ENCODE measurements around the gene RTN4RL2. TPM values are rescaled to one million over a fixed set of nuclear protein-coding genes. Genes with fewer than 3 reads are reported as not detected.
"Not testable (repeated sequence)": the region's sequence is repeated elsewhere in the genome, so short reads cannot be mapped to it uniquely, and the experiment has no call there.

The RTN4RL2 gene
- total RNA-seq, 1 donor from 2014 or later = 0.49 TPM

DNA sequence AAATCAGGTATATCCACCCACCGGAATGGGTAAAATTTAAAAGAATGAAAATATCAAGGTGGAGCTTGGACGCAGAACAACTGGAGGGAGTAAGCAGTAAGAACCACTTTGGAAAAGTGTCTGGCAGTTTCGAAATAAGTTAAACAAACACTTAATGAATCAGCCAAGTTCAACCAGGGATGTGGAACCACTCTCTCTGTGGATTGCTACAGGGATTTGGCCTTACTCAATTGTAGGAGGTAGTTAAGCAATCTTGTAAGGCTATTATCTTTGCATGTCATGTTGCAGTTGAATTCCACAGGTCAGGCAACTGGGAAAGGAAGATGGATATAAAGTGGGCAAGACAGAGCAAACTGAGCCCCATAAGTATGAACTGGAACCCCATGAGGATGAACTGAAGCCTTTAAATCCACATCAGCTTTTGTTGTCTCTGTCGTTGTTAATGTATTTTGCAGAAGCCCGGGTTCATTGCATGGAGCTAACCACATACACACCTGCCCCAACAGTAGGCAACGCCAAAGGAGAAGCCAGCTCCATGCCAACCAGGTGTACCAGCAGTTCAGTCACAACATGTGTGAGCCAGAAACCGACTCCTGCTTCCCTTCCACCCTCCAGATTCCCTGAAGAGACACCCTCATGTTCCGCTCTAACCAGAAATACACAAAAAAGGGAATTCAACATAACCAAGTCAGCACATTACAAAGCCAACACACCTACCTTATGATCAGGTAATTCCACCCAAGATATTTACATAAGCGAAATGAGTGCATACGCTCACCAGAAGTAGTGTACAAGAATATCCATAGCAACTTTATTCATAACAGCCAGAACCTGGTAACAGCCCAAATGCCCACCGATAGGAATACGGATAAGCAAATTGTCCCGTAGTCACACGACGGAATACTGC lies 25.4 kb upstream of the RTN4RL2 start:
- DNase-seq = no peak

DNA sequence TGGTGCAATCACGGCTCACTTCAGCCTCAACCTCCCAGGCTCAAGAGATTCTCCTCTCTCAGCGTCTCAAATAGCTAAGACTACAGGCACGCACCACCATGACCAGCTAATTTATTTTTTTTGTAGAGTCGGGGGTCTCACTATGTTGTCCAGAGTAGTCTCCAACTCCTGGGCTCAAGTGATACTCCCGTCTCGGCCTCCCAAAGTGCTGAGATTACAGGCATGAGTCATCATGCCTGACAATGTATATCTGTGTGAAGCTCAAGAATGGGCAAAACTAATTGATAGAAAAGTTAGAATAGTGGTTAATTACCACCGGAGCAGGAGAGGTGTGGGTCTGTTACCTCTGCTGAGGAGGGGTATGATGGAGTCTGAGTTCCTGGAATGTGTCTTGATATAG lies 24.3 kb upstream of the RTN4RL2 start:
- no peak for DNase-seq

DNA sequence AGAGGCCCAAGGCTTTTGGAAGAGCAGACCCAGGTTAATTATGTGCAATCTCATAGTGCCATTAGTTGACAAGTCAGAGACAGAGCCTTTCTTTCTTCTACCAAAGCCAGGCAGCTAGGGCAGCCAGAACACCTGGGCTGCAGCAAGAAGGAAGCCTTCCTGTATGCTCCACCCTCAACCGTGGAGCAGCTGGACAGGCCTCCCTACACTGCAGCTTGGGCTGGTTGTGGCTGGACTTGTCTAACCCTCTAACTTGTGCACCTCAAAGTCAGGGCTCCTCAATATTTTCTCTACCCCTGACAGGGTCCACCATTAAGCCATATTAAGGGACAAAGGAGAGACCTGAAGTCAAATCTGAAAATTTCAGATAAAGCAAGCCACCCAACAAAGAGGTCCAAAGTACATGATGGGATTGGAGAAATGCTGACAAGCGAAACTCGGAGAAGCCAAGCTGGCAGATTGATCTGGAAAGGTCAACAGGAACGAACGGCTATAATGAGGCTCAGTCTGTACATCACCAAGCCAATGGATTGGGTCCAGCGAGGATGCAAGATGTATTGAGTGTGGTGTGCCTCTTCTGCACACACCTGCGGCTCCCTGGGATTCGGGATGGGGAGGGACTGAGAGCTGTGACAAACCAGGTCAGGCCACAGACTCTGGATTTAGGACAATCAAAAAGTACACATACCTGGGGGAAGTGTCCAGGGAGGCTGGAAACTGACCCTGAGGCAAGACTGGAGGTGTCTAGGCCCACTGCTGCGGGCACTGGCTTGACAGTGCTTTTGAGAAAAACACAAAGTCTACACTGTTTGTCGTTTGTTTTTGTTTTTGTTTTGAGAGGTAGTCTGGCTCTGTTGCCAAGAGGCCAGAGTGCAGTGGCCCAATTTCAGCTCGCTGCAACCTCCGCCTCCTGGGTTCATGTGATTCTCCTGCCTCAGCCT lies 21.7 kb upstream of the RTN4RL2 start:
- DNase-seq = no peak

DNA sequence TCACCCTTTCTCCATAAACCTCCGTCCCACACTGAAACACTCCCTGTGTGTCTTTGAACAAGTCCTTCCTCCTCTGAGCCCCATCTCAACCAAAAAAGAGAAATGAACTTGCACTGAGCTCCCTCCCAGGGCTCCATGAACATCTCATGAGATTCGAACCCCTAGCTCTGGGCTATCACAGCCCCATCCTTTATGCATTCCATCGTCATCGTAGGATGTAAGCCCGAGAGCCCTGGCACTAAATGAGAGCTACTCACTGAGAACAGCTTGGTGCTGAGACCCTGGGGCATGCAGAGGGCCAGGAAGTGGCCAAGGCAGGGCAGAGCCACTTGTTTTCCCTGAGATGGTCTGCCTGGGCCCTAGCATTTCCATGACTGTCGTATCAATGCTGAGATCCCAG lies 20.5 kb upstream of the RTN4RL2 start:
- DNase-seq = no peak

DNA sequence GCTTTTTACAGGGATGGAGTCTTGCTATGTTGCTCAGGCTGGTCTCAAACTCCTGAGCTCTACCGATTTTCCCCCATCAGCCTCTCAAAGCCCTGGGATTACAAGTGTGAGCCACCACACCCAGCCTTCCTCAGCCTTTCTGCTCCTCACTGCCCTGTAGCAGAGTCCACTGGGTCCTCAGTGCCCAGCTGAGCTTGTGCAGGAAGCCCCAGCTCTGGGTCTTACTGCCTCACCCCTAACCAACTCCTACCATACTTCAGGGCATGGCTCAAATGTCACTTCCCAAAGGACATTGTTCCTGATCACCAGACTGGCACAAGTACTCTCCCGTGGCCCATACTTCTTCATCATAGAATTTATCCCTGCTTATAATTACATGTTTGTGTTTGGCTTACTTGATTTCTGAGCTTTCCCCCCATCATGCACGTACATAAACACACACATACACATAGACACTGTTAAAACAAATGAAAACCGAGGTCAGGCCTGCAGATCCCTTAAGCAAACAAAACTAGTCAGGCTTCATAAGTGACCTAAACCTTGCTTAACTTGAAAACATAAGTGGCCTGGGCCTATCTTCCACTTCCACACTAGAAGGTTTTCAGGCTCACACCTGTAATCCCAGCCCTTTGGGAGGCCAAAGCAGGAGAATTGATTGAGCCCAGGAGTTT lies 19.4 kb upstream of the RTN4RL2 start:
- no peak for DNase-seq

DNA sequence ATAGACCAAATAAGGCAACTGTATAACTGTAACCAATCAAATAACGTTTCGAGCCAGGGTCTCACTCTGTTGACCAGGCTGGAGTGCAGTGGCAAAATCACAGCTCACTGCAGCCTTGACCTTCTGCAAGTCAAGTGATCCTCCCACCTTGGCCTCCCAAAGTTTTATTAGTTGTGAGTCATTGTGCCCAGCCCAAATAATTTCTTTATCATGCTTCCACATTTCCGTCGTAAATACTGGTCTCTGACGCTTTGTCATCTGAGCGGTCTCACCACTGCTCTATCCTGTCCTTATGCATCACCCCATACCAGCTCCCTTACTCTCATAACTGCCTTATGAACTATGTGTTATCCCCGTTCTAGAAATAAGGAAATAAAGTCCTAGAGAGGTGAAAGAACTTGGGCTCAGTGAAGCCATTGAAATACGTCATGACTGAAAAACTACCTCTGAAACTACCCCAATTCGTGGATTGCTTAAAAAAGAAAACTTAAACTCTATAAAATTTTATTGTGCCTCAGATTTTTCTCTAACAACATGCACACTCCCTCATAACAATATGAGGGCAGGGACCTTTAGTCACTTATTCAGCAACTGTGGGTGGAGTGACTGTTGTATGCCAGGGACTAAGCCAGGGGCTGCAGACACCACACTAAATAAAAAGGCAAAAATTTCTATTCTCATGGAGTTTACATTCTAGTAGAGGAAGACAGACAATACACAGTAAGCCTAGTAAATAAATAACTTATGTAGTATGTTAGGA lies 15.8 kb upstream of the RTN4RL2 start:
- DNase-seq = no peak

DNA sequence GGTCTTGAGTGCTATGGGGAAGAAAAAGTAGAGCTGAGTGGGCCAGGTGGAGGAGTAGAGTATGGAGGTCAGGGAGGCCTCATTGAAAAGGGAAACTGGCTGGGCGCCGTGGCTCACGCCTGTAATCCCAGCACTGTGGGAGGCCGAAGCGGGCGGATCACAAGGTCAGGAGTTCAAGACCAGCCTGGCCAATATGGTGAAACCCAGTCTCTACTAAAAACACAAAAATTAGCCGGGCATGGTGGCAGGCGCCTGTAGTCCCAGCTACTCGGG lies 15.3 kb upstream of the RTN4RL2 start:
- not testable (repeated sequence) for DNase-seq

DNA sequence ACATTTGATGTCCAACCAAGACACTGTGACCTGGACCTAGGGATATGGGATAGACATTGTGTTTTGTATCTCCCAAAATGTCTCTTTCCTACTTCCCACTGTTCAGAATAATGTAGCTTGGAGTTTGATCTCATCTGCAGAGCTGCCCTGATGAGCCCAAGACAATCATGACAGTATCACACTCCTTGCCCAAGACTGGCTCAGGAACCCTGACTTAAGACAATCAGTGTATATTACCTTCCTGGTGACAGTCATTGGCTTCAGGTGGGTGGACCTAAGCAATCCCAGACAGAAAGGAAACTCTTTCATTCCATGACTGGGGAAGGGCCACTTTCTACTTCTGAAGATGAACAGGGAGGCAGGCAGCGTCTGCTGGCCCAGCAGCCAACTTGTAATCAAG lies 14.3 kb upstream of the RTN4RL2 start:
- no peak for DNase-seq

DNA sequence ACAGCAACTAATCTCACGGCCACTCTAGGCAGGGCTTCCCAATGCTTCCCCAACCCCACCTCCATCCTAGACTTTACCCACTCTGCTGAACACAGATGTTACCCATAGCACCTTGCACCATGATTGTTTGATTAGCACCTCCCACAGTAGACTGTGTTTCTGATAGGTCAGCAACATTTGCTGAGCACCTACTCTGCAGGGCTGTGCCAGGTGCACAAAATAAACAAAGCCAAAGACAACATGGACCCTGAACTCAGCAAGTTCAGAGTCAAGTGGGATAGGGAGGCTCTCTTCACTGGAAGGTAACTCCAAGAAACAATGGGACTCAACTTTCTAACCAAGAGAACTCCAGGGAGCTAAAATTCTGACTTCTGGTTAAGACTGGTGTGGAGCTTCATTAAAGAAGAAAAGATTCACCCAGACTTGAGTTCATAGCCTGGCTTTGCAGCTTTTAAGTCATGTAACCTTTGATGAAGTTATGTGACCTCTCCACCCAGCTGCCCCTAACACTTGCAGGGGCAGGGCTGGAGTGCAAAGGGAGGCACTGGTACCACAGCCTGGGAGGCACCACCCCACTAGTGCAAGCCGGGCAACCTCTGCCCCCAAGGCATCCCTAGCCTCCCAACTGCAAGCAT lies 6.7 kb upstream of the RTN4RL2 start:
- DNase-seq = no peak

DNA sequence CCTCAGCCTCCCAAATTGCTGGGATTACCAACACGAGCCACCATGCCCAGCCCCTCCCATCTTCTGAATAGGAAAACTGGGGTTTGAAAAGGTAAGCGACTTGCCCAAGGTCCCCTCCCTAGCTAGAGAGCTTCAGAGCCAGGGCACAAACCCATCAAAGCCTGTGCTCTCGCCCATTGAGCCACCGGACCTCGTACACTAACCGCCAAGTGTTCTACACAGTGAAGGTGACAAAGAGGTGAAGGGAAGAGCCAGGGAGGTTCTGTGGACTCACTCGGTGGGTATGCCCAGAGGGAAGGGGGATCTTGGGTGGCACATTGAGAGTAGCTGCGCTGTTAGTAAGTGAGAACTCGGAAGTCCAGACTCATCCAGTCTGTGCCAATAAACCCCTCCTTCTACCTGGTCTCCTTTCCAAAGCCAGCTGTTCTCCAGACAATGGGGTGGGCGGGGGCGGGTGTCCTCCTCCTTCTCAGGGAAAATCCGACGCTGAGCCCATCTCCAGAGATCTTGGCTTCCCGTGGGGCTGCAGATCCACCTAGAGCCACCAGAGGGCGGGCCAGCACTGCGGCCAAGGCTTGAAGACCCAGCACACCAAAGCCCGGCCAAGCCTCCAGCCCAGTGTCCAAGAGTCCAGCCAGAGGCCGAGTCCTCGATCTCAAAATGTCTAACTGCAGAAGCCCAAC lies 3.2 kb upstream of the RTN4RL2 start:
- peak; percentile 66 for DNase-seq

DNA sequence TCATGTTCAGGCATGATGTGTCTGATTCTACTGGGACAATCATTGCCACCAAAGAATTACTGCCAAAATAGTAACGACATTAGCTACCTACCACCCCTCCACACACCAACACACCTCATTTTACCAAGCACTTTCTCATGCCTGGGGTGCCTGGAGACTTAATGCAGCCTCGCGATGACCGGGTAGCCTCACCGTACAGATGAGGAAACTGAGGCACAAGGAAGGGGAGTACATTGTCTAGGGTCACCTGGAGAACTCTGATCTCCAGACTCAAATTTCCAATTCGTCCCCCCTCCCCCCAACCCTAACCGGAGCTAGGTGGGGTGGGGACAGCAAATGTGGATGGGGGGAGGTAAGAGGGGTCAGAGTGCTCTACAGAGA lies 2.7 kb upstream of the RTN4RL2 start:
- DNase-seq = no peak

DNA sequence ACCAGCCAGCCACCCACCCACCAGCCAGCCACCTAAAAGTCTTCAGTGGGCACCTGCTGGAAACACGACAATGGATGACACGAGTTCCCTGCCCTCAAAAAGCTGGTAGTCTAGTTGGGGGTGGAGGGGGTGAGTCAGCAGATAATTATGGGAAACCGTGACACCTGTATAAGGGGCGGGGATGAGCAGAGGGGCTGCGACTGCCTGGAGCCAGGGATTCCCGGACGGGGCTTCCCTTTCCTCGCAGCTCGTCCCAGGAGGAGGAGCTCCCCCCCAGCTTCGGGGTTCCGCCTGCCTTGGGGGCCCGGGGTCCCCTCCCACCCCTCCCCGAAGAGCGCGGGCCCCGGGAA lies 2.3 kb upstream of the RTN4RL2 start:
- no peak for DNase-seq

DNA sequence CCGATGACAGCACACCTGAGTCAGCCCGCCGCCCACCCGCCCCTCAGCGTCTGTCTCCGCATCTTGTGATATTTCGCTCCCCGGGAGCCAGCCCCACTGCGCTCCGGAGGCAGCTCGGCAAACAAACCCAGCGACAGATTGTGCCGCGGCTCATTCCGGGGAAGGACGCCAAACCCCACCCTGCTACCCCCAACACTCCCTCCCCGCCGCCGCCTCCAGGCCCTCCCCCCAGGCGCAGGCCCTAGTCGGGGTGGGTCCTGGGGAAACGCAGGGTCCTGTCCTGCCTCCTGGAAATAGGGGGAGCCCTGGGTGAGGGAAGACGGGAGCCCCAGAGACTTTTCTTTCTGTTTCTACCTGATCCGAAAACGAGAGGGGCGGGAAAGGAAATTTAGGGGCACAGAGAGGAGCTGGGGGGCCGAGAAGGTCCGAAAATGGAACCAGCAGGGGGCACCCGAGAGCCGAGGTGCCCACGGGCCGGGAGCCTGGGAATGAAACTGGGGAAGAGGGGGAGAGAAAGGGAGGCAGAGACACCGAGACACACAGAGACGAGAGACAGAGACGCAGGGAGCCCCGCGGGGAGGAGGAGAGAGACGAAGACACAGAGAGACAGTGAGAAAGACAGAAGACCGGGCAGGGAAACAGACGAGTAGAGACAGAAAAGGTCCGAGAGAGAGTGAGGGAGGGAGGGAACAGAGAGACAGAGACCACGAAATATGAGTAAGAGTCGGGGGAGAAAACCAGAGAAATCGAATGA lies 1.7 kb upstream of the RTN4RL2 start:
- no peak for DNase-seq

DNA sequence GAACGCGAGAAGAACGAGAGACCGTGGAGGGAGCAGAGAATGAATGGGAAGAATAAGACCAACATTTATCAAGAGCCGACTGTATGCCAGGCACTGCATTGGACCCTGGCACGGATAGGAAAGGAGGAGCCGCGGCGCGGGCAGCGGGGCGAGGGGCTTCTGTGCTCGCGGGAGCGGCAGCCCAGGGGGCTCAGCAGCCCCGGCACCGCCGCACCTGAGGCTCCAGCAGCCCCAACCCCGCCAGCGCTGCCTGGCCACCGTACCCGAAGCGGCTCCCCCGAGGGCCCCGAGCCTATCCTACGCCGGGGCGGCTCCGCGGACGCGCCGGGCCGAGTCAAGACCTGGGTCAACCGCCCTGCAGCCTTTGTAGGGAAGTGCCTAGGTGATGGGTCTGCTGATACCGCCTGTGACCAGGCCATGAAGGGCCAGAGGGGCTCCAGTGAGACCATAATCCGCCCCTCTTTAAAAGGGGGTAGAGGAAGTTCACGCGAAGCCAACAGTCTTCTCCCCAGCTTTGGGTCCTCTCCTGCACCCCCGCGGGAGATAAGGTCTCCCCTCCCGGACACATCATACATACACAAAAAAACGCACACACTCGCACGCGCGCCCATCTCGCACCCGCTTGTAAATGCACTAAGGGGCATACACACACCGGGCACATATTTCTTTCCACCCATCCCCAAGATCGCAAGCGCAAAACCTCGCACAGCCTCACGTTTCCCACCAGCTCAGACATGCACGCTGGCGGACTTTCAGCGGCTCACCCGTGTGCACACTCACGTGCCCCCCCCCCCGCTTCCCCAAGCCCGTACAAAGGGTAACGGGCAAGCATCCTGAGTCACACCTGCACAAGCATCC lies 935 bp upstream of the RTN4RL2 start:
- no peak for DNase-seq

DNA sequence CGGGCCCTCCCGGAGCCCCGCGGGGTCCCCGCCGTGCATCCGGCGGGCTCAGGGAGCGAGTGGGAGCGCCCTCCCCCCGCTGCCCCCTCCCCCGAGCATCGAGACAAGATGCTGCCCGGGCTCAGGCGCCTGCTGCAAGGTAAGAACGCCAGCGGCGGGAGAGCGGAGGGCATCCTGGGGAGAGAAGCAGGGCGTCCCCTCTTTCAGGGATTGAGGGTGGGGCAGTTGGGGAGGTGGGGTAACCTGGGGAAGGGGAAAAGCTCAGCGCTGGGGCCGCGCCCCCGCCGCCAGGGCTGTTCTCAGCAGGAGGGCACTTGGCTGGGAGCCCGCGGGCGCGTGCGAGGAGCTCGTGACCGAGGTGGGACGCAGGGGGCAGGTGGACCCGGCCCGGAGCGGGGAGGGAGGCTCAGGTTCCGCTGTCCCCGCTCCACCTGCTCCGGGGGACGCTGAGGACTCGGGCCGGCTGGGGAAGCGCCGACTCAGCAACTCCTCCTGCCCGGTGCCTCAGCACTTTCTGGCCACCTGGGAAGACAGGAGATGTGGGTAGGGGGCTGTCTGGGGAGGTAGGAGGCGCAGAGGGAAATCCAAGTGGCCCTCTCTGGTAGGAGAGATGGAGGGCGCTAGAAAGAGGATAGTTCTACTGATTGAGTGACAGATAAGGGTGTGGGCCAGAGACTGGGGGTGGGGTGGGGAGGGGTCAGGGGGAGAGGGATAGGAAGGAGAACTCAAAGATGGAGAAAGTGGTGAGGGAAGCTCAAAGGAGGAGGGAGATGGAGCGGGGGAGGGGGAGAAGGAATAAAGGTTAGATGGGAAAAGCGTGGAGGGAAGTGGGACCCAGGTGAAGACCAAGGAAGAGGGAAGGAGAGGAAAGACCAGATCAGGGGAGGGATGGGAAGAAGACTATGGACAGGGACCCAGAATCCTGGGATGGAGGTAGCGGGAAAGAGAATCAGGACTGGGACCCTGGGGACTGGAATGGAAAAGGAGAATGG lies 726 bp downstream of the RTN4RL2 start:
- no peak for DNase-seq

DNA sequence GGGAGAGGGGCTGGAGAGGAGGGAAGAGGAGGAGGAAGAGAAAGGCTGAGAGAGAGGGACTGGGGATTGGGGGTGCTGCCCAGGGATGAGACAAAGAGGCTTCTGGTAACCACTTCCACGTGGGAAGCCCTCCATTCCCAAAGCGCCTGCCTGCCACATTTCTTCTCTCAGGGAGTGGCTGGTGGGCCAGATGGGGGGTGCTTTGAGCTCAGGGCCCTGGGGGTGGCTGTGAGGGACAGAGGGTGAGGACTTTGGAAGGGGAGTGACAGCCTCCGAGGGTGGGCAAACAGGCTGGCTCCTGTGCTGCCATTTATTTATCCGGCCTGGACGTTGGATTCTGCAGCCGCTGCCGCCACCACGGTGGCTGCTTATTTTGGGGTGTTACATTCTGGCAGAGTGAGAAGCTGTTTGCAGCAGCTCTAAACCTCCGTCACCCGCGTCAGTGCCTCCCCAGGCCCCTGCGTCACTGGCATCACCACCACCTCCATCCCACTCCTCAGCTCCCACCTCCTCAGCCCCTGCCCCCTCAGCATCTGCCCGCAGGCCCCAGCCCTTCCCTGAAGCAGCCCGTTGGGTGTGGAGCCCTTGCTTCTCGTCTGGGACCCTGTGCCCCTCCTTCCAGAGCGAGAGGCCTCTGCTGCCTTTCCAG lies 1.6 kb downstream of the RTN4RL2 start:
- DNase-seq = no peak

DNA sequence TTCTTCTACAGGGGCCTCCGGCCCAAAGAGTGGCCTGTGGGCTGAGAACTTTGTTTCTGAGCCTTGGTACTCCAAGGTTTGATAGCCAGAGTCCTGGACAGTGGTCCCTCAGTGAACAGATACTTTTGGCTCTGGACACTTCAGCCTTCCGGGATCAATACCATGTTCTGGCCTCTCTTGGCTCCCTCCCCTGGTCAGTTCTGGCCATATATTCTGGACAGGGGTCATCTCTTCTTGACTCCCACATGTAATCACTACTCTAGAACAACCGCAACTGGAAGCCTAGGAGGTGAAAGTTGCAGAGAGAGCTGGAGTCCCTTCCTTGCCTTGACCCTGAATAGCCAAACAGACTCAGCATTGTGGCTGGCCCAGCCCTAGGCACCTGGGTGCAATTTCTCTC lies 2.3 kb downstream of the RTN4RL2 start:
- no peak for DNase-seq
